Body of pancreas (tissue), 4 donors: Measurements from ENCODE around the gene LTBP2. TPM values are rescaled to one million over a fixed set of nuclear protein-coding genes. Genes with fewer than 3 reads are reported as not detected.

Source experiments
- ATAC-seq: fragments of 150-250 bp; one replicate; pipeline ENCODE4 v1.9.1; 2016
- DNase-seq, 4 donors: peaks; one replicate each; pipeline ENCODE4 v3.0.0-alpha.2; 2019
- H3K27ac ChIP-seq, 4 donors: fragments of 200-600 bp; sonication (generic); 1 replicate in 3 of 4; 2 replicates in 1 of 4; pipeline versions ENCODE4 v1.5.1 to v1.6.1; 2016 to 2019; ENCODE audit warnings: mild to moderate bottlenecking in 1 of 4, mixed read lengths in 1 of 4, moderate library complexity in 1 of 4
- H3K27me3 ChIP-seq, 2 donors: fragments of 200-600 bp; sonication (generic); one replicate each; pipeline ENCODE4 v1.6.0; 2016; ENCODE audit warnings: mild to moderate bottlenecking in 1 of 2
- H3K36me3 ChIP-seq, 2 donors: fragments of 200-600 bp; sonication (generic); replicated peaks in 1 of 2; 2 replicates each; pipeline ENCODE4 v1.5.1; 2016; ENCODE audit warnings: low read depth in 2 of 2; ENCODE audit not compliant: insufficient read depth in 1 of 2
- H3K4me1 ChIP-seq: fragments of 200-600 bp; sonication (generic); one replicate; pipeline ENCODE4 v1.6.0; 2016
- H3K4me3 ChIP-seq, 2 donors: fragments of 200-600 bp; sonication (generic); 1 replicate in 1 of 2; 2 replicates in 1 of 2; pipeline ENCODE4 v1.5.1; 2016 to 2019
- H3K9me3 ChIP-seq, 3 donors: fragments of 200-600 bp; sonication (generic); 1 replicate in 2 of 3; 2 replicates in 1 of 3; pipeline ENCODE4 v1.5.1; 2016
- CTCF ChIP-seq, 7 experiments: fragments of 450-650 bp in 4 of 7; fragments of 200-600 bp in 3 of 7; sonication (generic) in 3 of 7; IDR thresholded peaks; one replicate each; pipeline ENCODE4 v1.5.1; 2016 to 2019; ENCODE audit warnings: antibody characterized with exemption in 7 of 7
- POLR2A ChIP-seq, 3 donors: fragments of 450-650 bp; IDR thresholded peaks; one replicate each; pipeline ENCODE4 v1.6.1; 2016; ENCODE audit warnings: antibody characterized with exemption in 3 of 3, mild to moderate bottlenecking in 2 of 3
- WGBS, 2 donors: methylation state at CpG; one replicate each; pipeline ENCODE4 v1.1.5; 2017; 5-methylcytosine and 5-hydroxymethylcytosine counted together
- intact Hi-C: fragments of 100-400 bp; cut with DNase I; formaldehyde crosslinking; loops from one replicate; pipeline ENCODE4 v1.15.1; 2023
- total RNA-seq, 2 donors: library from RNA; depleted of rRNA; stranded (reverse); fragments of >200 nt; gene quantifications; one replicate each; pipeline ENCODE4 v1.1.0, GENCODE V29; 2016

LTBP2 gene
- total RNA-seq, 2 donors from 2014 or later: 15.8 to 20.4 TPM

- no peaks in the 10 kb centered on the region for H3K27me3 ChIP-seq
- TF ChIP-seq POLR2A (IDR thresholded peaks at IDR 0.05): no peak
- TF ChIP-seq CTCF (IDR thresholded peaks at IDR 0.05): no peak
- no peaks in the 10 kb centered on the region for H3K4me1 ChIP-seq
- H3K9me3 ChIP-seq: no peaks in the 10 kb centered on the region
- DNase-seq: no peak
- H3K4me3 ChIP-seq: no peak overlapping the region
- ATAC-seq: no peak
- no peak overlapping the region for H3K27ac ChIP-seq
- 44 to 64% methylated on average over 1 to 5 of the region's 5 CpGs for WGBS, 2 donors
- intact Hi-C loops: no loop called here
- no peaks in the 10 kb centered on the region for H3K36me3 ChIP-seq
These were observed 104.2 kb downstream of the LTBP2 start for GRCh38 chr14:74507840-74508239.

GRCh38 chr14:74507085-74507484, 105.0 kb downstream of the LTBP2 start:
- Histone ChIP-seq H3K9me3 (no peaks in the 10 kb centered on the region), H3K4me1 (no peaks in the 10 kb centered on the region), H3K4me3 (no peak overlapping the region), H3K27me3 (no peaks in the 10 kb centered on the region), H3K27ac (no peak overlapping the region), H3K36me3 (no peaks in the 10 kb centered on the region)
- WGBS, 2 donors: 66 to 70% methylated on average over 7 to 8 of the region's 8 CpGs
- TF ChIP-seq CTCF (IDR thresholded peaks at IDR 0.05) (no peak), POLR2A (IDR thresholded peaks at IDR 0.05) (no peak)
- DNase-seq (no peak), ATAC-seq (no peak)
- intact Hi-C loops: no loop called here

- no peak overlapping the region for H3K4me3 ChIP-seq
- DNase-seq (no peak), ATAC-seq (no peak)
- no peaks in the 10 kb centered on the region for H3K27me3 ChIP-seq
- intact Hi-C loops: no loop called here
- H3K4me1 ChIP-seq: no peaks in the 10 kb centered on the region
- H3K36me3 ChIP-seq: no peaks in the 10 kb centered on the region
- H3K27ac ChIP-seq: no peak overlapping the region
- H3K9me3 ChIP-seq: no peaks in the 10 kb centered on the region
- 85 to 87% methylated on average over 12 to 13 of the region's 13 CpGs for WGBS, 2 donors
- no peak for TF ChIP-seq CTCF (IDR thresholded peaks at IDR 0.05)
- no peak for TF ChIP-seq POLR2A (IDR thresholded peaks at IDR 0.05)
These were observed 105.6 kb downstream of the LTBP2 start for GRCh38 chr14:74506411-74506851.

GRCh38 chr14:74505831-74506230, 106.2 kb downstream of the LTBP2 start:
- no peak for DNase-seq
- no peak for ATAC-seq
- 82 to 88% methylated on average over 10 to 17 of the region's 17 CpGs for WGBS, 2 donors
- no peak overlapping the region for H3K27ac ChIP-seq
- TF ChIP-seq POLR2A (IDR thresholded peaks at IDR 0.05) (no peak), CTCF (IDR thresholded peaks at IDR 0.05) (no peak)
- no peaks in the 10 kb centered on the region for H3K36me3 ChIP-seq
- no peak overlapping the region for H3K4me3 ChIP-seq
- no peaks in the 10 kb centered on the region for H3K9me3 ChIP-seq
- intact Hi-C loops: no loop called here
- H3K27me3 ChIP-seq: no peaks in the 10 kb centered on the region
- H3K4me1 ChIP-seq: no peaks in the 10 kb centered on the region

- no peaks in the 10 kb centered on the region for H3K4me1 ChIP-seq
- H3K9me3 ChIP-seq: no peaks in the 10 kb centered on the region
- TF ChIP-seq POLR2A (IDR thresholded peaks at IDR 0.05) (no peak), CTCF (IDR thresholded peaks at IDR 0.05) (no peak)
- no peak overlapping the region for H3K4me3 ChIP-seq
- intact Hi-C loops: no loop called here
- H3K27ac ChIP-seq: no peak overlapping the region
- no peaks in the 10 kb centered on the region for H3K36me3 ChIP-seq
- DNase-seq (no peak), ATAC-seq (no peak)
- WGBS, 2 donors: 85 to 89% methylated on average over 10 to 20 of the region's 20 CpGs
- no peaks in the 10 kb centered on the region for H3K27me3 ChIP-seq
These were observed 106.9 kb downstream of the LTBP2 start for GRCh38 chr14:74504874-74505720.
